ENCODE data around the gene FGF5. TPM values are rescaled to one million over a fixed set of nuclear protein-coding genes. Genes with fewer than 3 reads are reported as not detected.
A peak's percentile ranks its signal among the peaks of the same experiment; 100 is the strongest.

FGF5 gene
- total and polyA plus RNA-seq, 12 donors, result not detected

DNA sequence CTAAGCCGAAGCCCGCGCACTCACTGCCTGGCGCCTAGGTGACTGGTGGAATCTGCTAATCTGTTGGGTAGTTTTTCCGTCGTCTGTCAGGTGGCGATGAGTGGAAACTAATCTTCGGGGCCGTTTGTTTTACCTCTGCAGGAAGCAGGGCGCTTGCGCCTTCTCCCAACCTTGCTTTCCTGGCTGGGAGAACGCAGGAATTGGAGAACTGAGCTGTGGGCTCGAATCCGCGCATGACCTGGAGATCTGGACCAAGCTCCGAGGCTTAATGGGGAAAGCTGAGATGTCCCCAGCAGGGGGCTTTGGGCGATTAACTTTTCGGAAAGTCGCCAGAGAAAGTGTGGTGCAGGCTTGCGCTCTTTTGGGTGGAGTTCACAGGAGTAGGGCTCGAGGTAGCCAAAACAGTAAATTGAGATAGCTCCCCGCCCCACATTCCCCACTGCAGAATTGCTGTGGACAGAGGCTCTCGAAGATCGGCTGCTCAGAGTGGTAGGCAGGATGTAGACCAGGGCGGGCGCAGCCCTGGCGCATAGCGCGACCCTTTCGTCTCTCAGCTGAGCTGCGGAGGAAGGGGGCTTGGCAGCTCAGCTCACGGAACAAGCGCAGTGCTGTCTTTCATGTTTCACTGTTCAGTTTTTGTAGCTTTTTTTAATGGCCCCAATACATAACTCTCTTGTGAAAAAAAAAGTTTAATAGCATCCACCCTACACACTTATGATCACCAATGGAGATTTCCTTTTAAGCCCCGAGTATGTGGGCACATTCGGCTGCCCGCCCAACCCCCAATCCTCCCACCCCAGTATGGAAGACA is 2.7 kb upstream of the FGF5 start:
- no peak for TF ChIP-seq POLR2A (IDR thresholded peaks at IDR 0.05)
- TF ChIP-seq, protein P1, sequence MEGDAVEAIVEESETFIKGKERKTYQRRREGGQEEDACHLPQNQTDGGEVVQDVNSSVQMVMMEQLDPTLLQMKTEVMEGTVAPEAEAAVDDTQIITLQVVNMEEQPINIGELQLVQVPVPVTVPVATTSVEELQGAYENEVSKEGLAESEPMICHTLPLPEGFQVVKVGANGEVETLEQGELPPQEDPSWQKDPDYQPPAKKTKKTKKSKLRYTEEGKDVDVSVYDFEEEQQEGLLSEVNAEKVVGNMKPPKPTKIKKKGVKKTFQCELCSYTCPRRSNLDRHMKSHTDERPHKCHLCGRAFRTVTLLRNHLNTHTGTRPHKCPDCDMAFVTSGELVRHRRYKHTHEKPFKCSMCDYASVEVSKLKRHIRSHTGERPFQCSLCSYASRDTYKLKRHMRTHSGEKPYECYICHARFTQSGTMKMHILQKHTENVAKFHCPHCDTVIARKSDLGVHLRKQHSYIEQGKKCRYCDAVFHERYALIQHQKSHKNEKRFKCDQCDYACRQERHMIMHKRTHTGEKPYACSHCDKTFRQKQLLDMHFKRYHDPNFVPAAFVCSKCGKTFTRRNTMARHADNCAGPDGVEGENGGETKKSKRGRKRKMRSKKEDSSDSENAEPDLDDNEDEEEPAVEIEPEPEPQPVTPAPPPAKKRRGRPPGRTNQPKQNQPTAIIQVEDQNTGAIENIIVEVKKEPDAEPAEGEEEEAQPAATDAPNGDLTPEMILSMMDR (IDR thresholded peaks at IDR 0.05), result no peak
- Histone ChIP-seq H3K4me3 (no peak overlapping the region), H3K4me1 (replicated peaks in 1 of 2) (peaks cover 0 to 12% of the 10 kb centered on the region in 2 donors), H3K9me3 (replicated peaks in 1 of 3) (no peaks in the 10 kb centered on the region), H3K27me3 (peaks cover 46% of the 10 kb centered on the region), H3K27ac (no peak overlapping the region), H3K36me3 (replicated peaks in 1 of 2) (no peaks in the 10 kb centered on the region)
- intact Hi-C loops (cut with DNase I), result no loop called here
- WGBS, 4 donors, result 17 to 32% (median 25%) methylated on average over 18 to 36 of the region's 36 CpGs
- no peak for DNase-seq

DNA sequence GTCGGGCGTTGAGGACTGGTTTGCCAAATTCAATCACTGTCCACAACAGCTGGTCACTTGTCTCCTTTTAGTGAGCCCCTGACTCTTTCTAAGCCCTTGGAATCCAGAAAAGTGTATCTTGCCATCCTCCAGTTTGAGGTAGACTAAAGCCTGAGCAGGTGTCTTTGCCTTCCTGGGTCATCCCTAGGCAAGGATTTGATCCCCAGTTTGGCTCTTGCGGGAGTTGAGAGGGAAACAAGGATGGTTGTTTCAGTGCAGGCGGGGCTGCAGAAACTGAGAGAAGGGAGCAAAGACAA is 2.2 kb upstream of the FGF5 start:
- Histone ChIP-seq H3K9me3 (replicated peaks in 1 of 3) (no peaks in the 10 kb centered on the region), H3K36me3 (replicated peaks in 1 of 2) (no peaks in the 10 kb centered on the region), H3K4me1 (replicated peaks in 1 of 2) (peaks cover 0 to 12% of the 10 kb centered on the region in 2 donors), H3K4me3 (no peak overlapping the region), H3K27ac (no peak overlapping the region), H3K27me3 (peaks cover 50% of the 10 kb centered on the region)
- DNase-seq, result no peak
- TF ChIP-seq, protein P1 (IDR thresholded peaks at IDR 0.05), result no peak
- no peak for TF ChIP-seq POLR2A (IDR thresholded peaks at IDR 0.05)
- WGBS, 4 donors, result 9 to 21% (median 18%) methylated on average over 2 to 4 of the region's 4 CpGs
- intact Hi-C loops (cut with DNase I), result no loop called here

DNA sequence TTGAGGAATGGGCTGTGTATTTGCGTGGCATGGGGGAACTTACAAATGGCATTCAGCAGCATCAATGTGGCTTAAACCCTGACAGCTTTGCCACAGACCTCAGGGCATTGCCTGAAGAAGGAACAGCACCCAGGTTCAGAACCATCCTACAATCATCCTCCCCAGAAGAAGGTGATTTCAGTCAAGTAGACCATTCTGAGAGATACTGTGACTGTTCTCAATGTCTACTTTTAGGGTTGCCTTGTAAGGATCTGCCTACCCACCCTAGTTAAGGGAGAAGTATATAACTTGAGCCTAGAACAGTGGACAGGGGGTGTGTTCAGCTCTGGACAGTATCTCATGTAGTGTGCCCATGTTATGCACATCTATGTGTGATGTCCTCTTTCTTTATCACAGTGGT is 1.6 kb upstream of the FGF5 start:
- H3K36me3 ChIP-seq (replicated peaks in 1 of 2), result no peaks in the 10 kb centered on the region
- H3K9me3 ChIP-seq (replicated peaks in 1 of 3), result no peaks in the 10 kb centered on the region
- no peak for DNase-seq
- TF ChIP-seq, protein P1 (IDR thresholded peaks at IDR 0.05), result no peak
- no peak for TF ChIP-seq POLR2A (IDR thresholded peaks at IDR 0.05)
- no peak overlapping the region for H3K27ac ChIP-seq
- peaks cover 50% of the 10 kb centered on the region for H3K27me3 ChIP-seq
- H3K4me1 ChIP-seq (replicated peaks in 1 of 2), result peaks cover 0 to 12% of the 10 kb centered on the region in 2 donors
- H3K4me3 ChIP-seq, result no peak overlapping the region
- intact Hi-C loops (cut with DNase I), result no loop called here
- WGBS, 4 donors, result 13 to 29% (median 26%) methylated on average over 1 of the region's 1 CpG

DNA sequence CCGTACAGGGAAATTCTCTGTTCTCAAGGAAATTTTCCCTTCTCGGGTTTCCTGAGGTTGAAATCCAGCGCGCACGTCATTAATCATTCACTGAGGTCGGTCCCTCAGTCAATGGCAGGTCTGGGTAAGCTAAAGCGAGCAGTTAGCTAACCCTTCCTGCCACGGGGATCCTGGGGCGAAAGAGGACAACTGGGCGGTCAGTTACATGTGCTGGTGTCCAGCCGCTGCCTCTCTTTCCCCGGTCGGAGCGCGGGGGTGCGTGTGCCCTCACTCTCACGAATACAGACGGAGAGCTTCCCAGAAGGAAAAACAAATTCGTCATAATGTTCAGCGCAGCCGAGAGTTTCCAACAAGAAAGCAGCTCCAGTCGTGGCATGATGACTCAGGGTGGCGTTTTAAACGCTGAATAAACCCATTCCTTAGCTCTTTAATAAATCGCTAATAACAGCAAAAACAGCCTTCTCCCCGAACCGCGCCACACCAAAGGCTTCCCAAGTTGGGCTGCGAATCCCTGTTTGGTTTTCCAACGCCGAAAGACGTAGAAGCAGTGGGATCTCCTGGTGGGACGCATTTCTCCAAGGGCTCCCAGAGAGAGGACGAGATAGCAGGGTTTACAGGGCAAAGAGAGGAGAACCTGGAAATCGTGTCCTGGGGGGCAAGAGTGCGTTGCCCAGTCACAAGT is 752 bp upstream of the FGF5 start:
- H3K9me3 ChIP-seq (replicated peaks in 1 of 3), result no peaks in the 10 kb centered on the region
- H3K27ac ChIP-seq, result no peak overlapping the region
- intact Hi-C loops (cut with DNase I), result no loop called here
- peak overlapping the region in 1 of 4 donors; percentile 39 for H3K4me3 ChIP-seq
- WGBS, 4 donors, result 1% methylated on average over 29 to 36 of the region's 36 CpGs
- H3K4me1 ChIP-seq (replicated peaks in 1 of 2), result peaks cover 0 to 12% of the 10 kb centered on the region in 2 donors
- H3K27me3 ChIP-seq, result peaks cover 50% of the 10 kb centered on the region
- TF ChIP-seq, protein P1 (IDR thresholded peaks at IDR 0.05), result no peak
- TF ChIP-seq POLR2A (IDR thresholded peaks at IDR 0.05), result no peak
- no peaks in the 10 kb centered on the region for H3K36me3 ChIP-seq (replicated peaks in 1 of 2)
- no peak for DNase-seq
